HepG2 (cell line): Measurements from ENCODE around the gene USP40. TPM values are rescaled to one million over a fixed set of nuclear protein-coding genes. Genes with fewer than 3 reads are reported as not detected.
A peak's percentile ranks its signal among the peaks of the same experiment; 100 is the strongest.

Experiments used
- ATAC-seq: fragments of 200-7000 bp; cut with Tn5 transposase; 3 replicates; pipeline ENCODE4 v1.9.1; 2020; ENCODE audit warnings: mild to moderate bottlenecking, moderate library complexity
- BruUV-seq: library from RNA; stranded (reverse); fragments of 400-500 nt; replicated peaks from 2 replicates; lab custom pipeline; 2021; lab: Mats Ljungman, UMichigan
- CTCF ChIA-PET: fragments of 300-600 bp; formaldehyde crosslinking; extraction: SDS; loops from one replicate; lab custom pipeline; 2021; ENCODE audit warnings: low total read pairs, inconsistent platforms, low intra/inter-chr PET ratio; lab: Yijun Ruan, JAX
- POLR2A ChIA-PET: fragments of 350-600 bp; sonication (Branson Sonifier 250); formaldehyde crosslinking; loops from one replicate; lab custom pipeline; 2020; ENCODE audit warnings: antibody characterized with exemption, inconsistent platforms; lab: Yijun Ruan, JAX
- DNase-seq: peaks from one replicate; pipeline ENCODE4 v3.0.0-alpha.2; 2015; ENCODE audit warnings: low spot score
- FAIRE-seq: peaks from 3 replicates; lab custom pipeline; 2011; peaks lifted over from hg19 to GRCh38; lab: Jason Lieb, UNC
- H2AFZ ChIP-seq: one replicate; pipeline ENCODE4 v1.6.1; 2011; ENCODE audit warnings: low read length, inconsistent platforms
- H3K27ac ChIP-seq: fragments of 300-600 bp; 3 replicates; pipeline ENCODE4 v1.8.0; 2011; ENCODE audit warnings: mixed run types, mild to moderate bottlenecking, mixed read lengths, low read length, inconsistent platforms; ENCODE audit not compliant: insufficient read depth; ENCODE audit errors: extremely low read length
- H3K27me3 ChIP-seq, 2 experiments: fragments of 200-600 bp in 1 of 2; 2 replicates in 1 of 2; 3 replicates in 1 of 2; pipeline versions ENCODE4 v1.6.0 to v1.8.0; 2011; ENCODE audit warnings: low read length in 2 of 2, mild to moderate bottlenecking in 2 of 2, moderate library complexity in 2 of 2, inconsistent platforms in 1 of 2; ENCODE audit not compliant: insufficient read depth in 2 of 2, control insufficient read depth in 1 of 2
- H3K36me3 ChIP-seq, 2 experiments: fragments of 200-600 bp in 1 of 2; replicated peaks in 1 of 2; 2 replicates in 1 of 2; 3 replicates in 1 of 2; pipeline versions ENCODE4 v1.5.1 to v1.8.0; 2011; ENCODE audit warnings: low read length in 2 of 2, inconsistent platforms in 1 of 2; ENCODE audit not compliant: insufficient read depth in 2 of 2, control insufficient read depth in 1 of 2
- H3K4me1 ChIP-seq: 2 replicates; pipeline ENCODE4 v1.5.1; 2012; ENCODE audit warnings: low read length, inconsistent platforms; ENCODE audit not compliant: insufficient read depth
- H3K4me2 ChIP-seq: 2 replicates; pipeline ENCODE4 v1.6.0; 2011; ENCODE audit warnings: low read depth, low read length, inconsistent platforms
- H3K4me3 ChIP-seq, 3 experiments: fragments of 200-600 bp in 1 of 3; sonication (generic), shearing (Covaris generic) in 1 of 3; replicated peaks in 1 of 3; 2 replicates each; pipeline ENCODE4 v1.5.1; 2011 to 2016; ENCODE audit warnings: low read length in 3 of 3, inconsistent platforms in 2 of 3, low read depth in 2 of 3, mild to moderate bottlenecking in 2 of 3, control low read depth in 1 of 3, mixed read lengths in 1 of 3; ENCODE audit not compliant: insufficient read depth in 1 of 3
- H3K79me2 ChIP-seq: one replicate; pipeline ENCODE4 v1.6.1; 2011; ENCODE audit warnings: low read length, inconsistent platforms; ENCODE audit not compliant: insufficient read depth
- H3K9ac ChIP-seq: 2 replicates; pipeline ENCODE4 v1.6.0; 2011; ENCODE audit warnings: mild to moderate bottlenecking, low read depth, low read length, inconsistent platforms; ENCODE audit not compliant: insufficient read depth
- H3K9me3 ChIP-seq: 2 replicates; pipeline ENCODE4 v1.5.1; 2012; ENCODE audit warnings: mild to moderate bottlenecking, low read length
- H4K20me1 ChIP-seq: 2 replicates; pipeline ENCODE4 v1.6.0; 2011; ENCODE audit warnings: inconsistent platforms, mild to moderate bottlenecking, low read length, moderate library complexity; ENCODE audit not compliant: insufficient read depth
- HIVEP1 ChIP-seq: sonication (generic); formaldehyde crosslinking; IDR thresholded peaks from 2 replicates; pipeline ENCODE4 v1.4.0; 2020; ENCODE audit warnings: mild to moderate bottlenecking, missing genetic modification reagents
- HNF4G ChIP-seq, 2 experiments: sonication (generic) in 1 of 2; formaldehyde crosslinking in 1 of 2; IDR thresholded peaks; 2 replicates each; pipeline versions ENCODE4 v1.4.0 to v1.6.1; 2011 to 2020; ENCODE audit warnings: borderline replicate concordance in 2 of 2, low read depth in 2 of 2, mild to moderate bottlenecking in 2 of 2, low read length in 1 of 2, missing genetic modification reagents in 1 of 2, moderate library complexity in 1 of 2
- RBM22 ChIP-seq: fragments of 200-400 bp; formaldehyde crosslinking; optimal IDR thresholded peaks from 2 replicates; pipeline ENCODE3; 2017; ENCODE audit warnings: mild to moderate bottlenecking, low read length, moderate library complexity
- SMARCE1 ChIP-seq: fragments of 450-650 bp; IDR thresholded peaks from 2 replicates; pipeline ENCODE4 v1.6.1; 2017; ENCODE audit warnings: borderline replicate concordance
- SRY ChIP-seq: sonication (generic); formaldehyde crosslinking; IDR thresholded peaks from 2 replicates; pipeline ENCODE4 v1.8.0; 2022; ENCODE audit warnings: mild to moderate bottlenecking, missing genetic modification reagents
- ZSCAN20 ChIP-seq: sonication (generic); formaldehyde crosslinking; IDR thresholded peaks from 2 replicates; pipeline ENCODE4 v1.4.0; 2020; ENCODE audit warnings: missing genetic modification reagents, mild to moderate bottlenecking, borderline replicate concordance
- WGBS: methylation state at CpG from one replicate; pipeline ENCODE4 v1.1.6; 2017; ENCODE audit warnings: low lambda C conversion rate; 5-methylcytosine and 5-hydroxymethylcytosine counted together
- in situ Hi-C: cut with HindIII; loops from 2 replicates; pipeline ENCODE4 v1.10.0; 2017; ENCODE audit warnings: low pct_unique_long_range_greater_than_20kb; ENCODE audit not compliant: extremely low pct_ligation_motif_present
- intact Hi-C: fragments of 100-400 bp; cut with micrococcal nuclease; formaldehyde crosslinking; loops from one replicate; pipeline ENCODE4 v1.10.0; 2022; ENCODE audit not compliant: unreplicated experiment
- polyA plus RNA-seq, 8 experiments: library from polyadenylated mRNA; depleted of rRNA in 3 of 8; stranded (reverse) in 7 of 8; unstranded in 1 of 8; fragments of >200 nt; fragmentation: Illumina TruSeq in 4 of 8; extraction: Trizol in 4 of 8; gene quantifications; 2 replicates each; pipeline versions ENCODE4 v1.2.1 to v1.2.3, GENCODE V29; 2011 to 2016; ENCODE audit warnings: low read depth in 4 of 8, missing spikeins in 1 of 8, mixed read lengths in 1 of 8; ENCODE audit not compliant: insufficient read depth in 1 of 8
- total RNA-seq, 5 experiments: library from RNA; depleted of rRNA; stranded (reverse); fragments of >200 nt; fragmentation: Illumina TruSeq; extraction: Trizol; gene quantifications; 2 replicates each; pipeline ENCODE4 v1.2.3, GENCODE V29; 2016; ENCODE audit warnings: low read depth in 1 of 5
- TF ChIP-seq, protein P1 (sequence below): sonication (generic); formaldehyde crosslinking; IDR thresholded peaks from 2 replicates; pipeline ENCODE4 v1.8.1; 2023; ENCODE audit warnings: mild to moderate bottlenecking, moderate library complexity, missing genetic modification reagents
- TF ChIP-seq, protein P2 (sequence below), 2 experiments: sonication (generic) in 1 of 2; formaldehyde crosslinking in 1 of 2; IDR thresholded peaks; 2 replicates each; pipeline versions ENCODE4 v1.5.1 to v1.6.1; 2011 to 2020; ENCODE audit warnings: borderline replicate concordance in 1 of 2, low read depth in 1 of 2, low read length in 1 of 2, mild to moderate bottlenecking in 1 of 2, missing genetic modification reagents in 1 of 2, moderate library complexity in 1 of 2
- TF ChIP-seq, protein P3 (sequence below): sonication (generic); formaldehyde crosslinking; IDR thresholded peaks from 2 replicates; pipeline ENCODE4 v1.4.0; 2020; ENCODE audit warnings: missing genetic modification reagents

USP40 gene
- total and polyA plus RNA-seq, 2 of the 13 experiments (the other 11 are each of a cell fraction or from before 2014, with no cell fraction given), result 41.0 to 46.3 TPM

DNA sequence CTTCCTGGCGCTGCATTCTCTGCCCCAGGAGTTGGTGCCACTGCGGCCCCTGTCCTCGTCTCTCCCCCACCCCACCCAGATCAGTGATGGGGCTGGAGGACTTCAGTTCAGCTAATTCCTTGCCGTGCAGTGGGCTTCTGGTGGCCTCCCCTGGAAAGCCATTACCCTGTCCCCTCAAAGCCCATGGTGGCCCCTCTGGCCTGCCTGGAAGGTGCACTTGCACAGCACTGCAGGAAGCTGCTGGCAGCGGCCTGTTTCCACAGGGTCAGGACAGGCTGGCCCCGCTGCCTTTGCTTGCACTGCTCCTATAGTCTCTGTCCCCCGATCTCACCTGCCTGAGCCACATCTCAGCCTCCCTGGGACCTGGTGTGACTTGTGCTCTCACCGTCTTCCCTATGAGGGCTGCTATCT lies 105.1 kb downstream of the USP40 start:
- intact Hi-C loops (no loop called here), in situ Hi-C loops (no loop called here)
- Histone ChIP-seq H3K9ac (no peak overlapping the region), H2AFZ (no peak overlapping the region), H3K4me3 (no peak overlapping the region), H3K27ac (peak overlapping the region; percentile 59), H3K9me3 (no peaks in the 10 kb centered on the region), H3K36me3 (peaks cover 41 to 64% of the 10 kb centered on the region in 2 experiments), H3K79me2 (no peaks in the 10 kb centered on the region), H4K20me1 (no peaks in the 10 kb centered on the region), H3K4me2 (no peak overlapping the region), H3K4me1 (peaks cover 20% of the 10 kb centered on the region), H3K27me3 (no peaks in the 10 kb centered on the region)
- WGBS, result 97% methylated on average over 8 of the region's 8 CpGs
- FAIRE-seq (no peak), ATAC-seq (peak; percentile 21), DNase-seq (no peak)
- CTCF ChIA-PET, result no interaction called here
- POLR2A ChIA-PET, result no interaction called here
- no TSS peak for BruUV-seq
- TF ChIP-seq SMARCE1 (no peak), SRY (CRISPR knock-in tag) (no peak), RBM22 (peak; percentile 32), HNF4G (IDR thresholded peaks at IDR 0.05; ENCODE audit: borderline replicate concordance, low read depth, low read length) (no peak), HNF4G (CRISPR knock-in tag; IDR thresholded peaks at IDR 0.05; ENCODE audit: borderline replicate concordance, low read depth) (no peak), HIVEP1 (CRISPR knock-in tag) (0 out of 2 replicates have a peak, but pooled peaks have one; percentile 5), ZSCAN20 (CRISPR knock-in tag) (no peak)
- TF ChIP-seq, protein P1, sequence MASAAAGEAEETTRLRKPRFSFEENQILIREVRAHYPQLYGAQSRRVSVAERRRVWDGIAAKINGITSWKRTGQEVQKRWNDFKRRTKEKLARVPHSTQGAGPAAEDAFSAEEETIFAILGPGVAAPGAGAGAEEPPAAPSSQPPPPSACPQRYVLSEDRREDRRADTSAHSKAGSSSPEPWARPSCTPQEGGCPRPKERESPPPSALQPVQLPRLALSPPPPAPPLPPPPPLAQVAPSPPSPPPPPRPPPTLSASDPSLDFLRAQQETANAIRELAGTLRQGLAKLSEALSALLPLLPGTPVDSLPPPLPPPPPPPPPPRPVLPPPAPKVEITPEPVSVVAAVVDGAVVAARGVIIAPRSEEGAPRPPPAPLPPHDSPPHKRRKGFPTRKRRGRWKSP (CRISPR knock-in tag), result no peak
- TF ChIP-seq, protein P2, sequence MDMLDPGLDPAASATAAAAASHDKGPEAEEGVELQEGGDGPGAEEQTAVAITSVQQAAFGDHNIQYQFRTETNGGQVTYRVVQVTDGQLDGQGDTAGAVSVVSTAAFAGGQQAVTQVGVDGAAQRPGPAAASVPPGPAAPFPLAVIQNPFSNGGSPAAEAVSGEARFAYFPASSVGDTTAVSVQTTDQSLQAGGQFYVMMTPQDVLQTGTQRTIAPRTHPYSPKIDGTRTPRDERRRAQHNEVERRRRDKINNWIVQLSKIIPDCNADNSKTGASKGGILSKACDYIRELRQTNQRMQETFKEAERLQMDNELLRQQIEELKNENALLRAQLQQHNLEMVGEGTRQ (IDR thresholded peaks at IDR 0.05; ENCODE audit: low read depth, low read length), result 0 out of 2 replicates have a peak, but pooled peaks have one; percentile 1
- TF ChIP-seq, protein P2 (CRISPR knock-in tag; IDR thresholded peaks at IDR 0.05; ENCODE audit: borderline replicate concordance), result no peak
- TF ChIP-seq, protein P3, sequence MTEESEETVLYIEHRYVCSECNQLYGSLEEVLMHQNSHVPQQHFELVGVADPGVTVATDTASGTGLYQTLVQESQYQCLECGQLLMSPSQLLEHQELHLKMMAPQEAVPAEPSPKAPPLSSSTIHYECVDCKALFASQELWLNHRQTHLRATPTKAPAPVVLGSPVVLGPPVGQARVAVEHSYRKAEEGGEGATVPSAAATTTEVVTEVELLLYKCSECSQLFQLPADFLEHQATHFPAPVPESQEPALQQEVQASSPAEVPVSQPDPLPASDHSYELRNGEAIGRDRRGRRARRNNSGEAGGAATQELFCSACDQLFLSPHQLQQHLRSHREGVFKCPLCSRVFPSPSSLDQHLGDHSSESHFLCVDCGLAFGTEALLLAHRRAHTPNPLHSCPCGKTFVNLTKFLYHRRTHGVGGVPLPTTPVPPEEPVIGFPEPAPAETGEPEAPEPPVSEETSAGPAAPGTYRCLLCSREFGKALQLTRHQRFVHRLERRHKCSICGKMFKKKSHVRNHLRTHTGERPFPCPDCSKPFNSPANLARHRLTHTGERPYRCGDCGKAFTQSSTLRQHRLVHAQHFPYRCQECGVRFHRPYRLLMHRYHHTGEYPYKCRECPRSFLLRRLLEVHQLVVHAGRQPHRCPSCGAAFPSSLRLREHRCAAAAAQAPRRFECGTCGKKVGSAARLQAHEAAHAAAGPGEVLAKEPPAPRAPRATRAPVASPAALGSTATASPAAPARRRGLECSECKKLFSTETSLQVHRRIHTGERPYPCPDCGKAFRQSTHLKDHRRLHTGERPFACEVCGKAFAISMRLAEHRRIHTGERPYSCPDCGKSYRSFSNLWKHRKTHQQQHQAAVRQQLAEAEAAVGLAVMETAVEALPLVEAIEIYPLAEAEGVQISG (CRISPR knock-in tag), result 0 out of 2 replicates have a peak, but pooled peaks have one; percentile 3
- TF ChIP-seq, all 625 proteins: peak for 4
